H1 (cell line): ENCODE data around the gene DOK6.

Source experiments
- E2F6 ChIP-seq: IDR thresholded peaks from 2 replicates; pipeline ENCODE4 v1.6.1; 2012; ENCODE audit warnings: inconsistent platforms
- HDAC2 ChIP-seq, 2 experiments: fragments of 300-600 bp in 1 of 2; sonication (generic) in 1 of 2; IDR thresholded peaks; 2 replicates each; pipeline ENCODE4 v1.6.1; 2011 to 2012; ENCODE audit warnings: low read depth in 2 of 2, low read length in 2 of 2, mild to moderate bottlenecking in 2 of 2, moderate library complexity in 2 of 2, borderline replicate concordance in 1 of 2, inconsistent platforms in 1 of 2
- JUND ChIP-seq: IDR thresholded peaks from 2 replicates; pipeline ENCODE4 v1.6.1; 2011; ENCODE audit warnings: mild to moderate bottlenecking, improper control_type of control experiment, low read length
- KDM5A ChIP-seq: fragments of 200-600 bp; IDR thresholded peaks from 2 replicates; pipeline ENCODE4 v1.7.1; 2012; ENCODE audit warnings: mild to moderate bottlenecking, low read length, inconsistent platforms, mixed read lengths
- POLR2A ChIP-seq, 2 experiments: IDR thresholded peaks; 1 replicate in 1 of 2; 2 replicates in 1 of 2; pipeline ENCODE4 v1.6.1; 2011; ENCODE audit warnings: low read depth in 2 of 2, low read length in 2 of 2, mild to moderate bottlenecking in 2 of 2; ENCODE audit errors: control extremely low read depth in 1 of 2
- POLR2AphosphoS5 ChIP-seq: IDR thresholded peaks from 2 replicates; pipeline ENCODE4 v1.6.1; 2011; ENCODE audit warnings: low read depth, low read length
- RBBP5 ChIP-seq: IDR thresholded peaks from 2 replicates; pipeline ENCODE4 v1.7.1; 2012; ENCODE audit warnings: low read depth, mild to moderate bottlenecking, inconsistent platforms, low read length, moderate library complexity, borderline replicate concordance
- SIN3A ChIP-seq, 2 experiments: IDR thresholded peaks in 1 of 2; conservative IDR thresholded peaks in 1 of 2; 2 replicates each; pipeline ENCODE4 v1.6.1; 2011 to 2012; ENCODE audit warnings: low read length in 2 of 2, improper control_type of control experiment in 1 of 2, low read depth in 1 of 2, mild to moderate bottlenecking in 1 of 2
- TAF1 ChIP-seq: IDR thresholded peaks from 2 replicates; pipeline ENCODE4 v1.6.1; 2011; ENCODE audit warnings: mild to moderate bottlenecking, low read depth, low read length
- TF ChIP-seq, protein P1 (sequence below), 3 experiments: IDR thresholded peaks; 1 replicate in 2 of 3; 2 replicates in 1 of 3; pipeline versions ENCODE4 v1.5.1 to v1.6.1; 2011; ENCODE audit warnings: low read length in 3 of 3, mild to moderate bottlenecking in 3 of 3, inconsistent platforms in 2 of 3, low read depth in 1 of 3, moderate library complexity in 1 of 3; ENCODE audit not compliant: insufficient read depth in 1 of 3; ENCODE audit errors: control extremely low read depth in 1 of 3

DNA sequence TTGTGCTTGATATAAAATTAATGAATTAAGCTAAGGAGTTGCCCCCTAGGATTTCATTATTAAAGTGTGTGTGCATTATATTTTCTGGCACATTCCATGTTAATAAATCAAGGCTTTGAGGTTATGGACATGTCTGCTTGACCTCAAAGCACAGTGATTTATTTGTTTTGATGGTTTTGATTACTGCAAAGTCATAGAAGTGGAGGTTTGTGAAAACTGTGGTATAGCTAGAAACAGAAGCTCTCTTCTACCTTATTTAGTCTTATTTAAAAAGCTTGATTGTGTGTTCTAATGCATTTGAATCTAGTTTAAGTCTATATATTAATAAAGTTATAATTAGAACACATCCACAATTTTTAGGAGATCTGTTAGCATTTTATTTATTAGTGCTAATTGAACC, 32.2 kb downstream of the DOK6 start:
- no peak for TF ChIP-seq POLR2AphosphoS5
- no peak for TF ChIP-seq SIN3A (conservative IDR thresholded peaks at IDR 0.05 in 1 of 2, IDR thresholded peaks at IDR 0.05 in 1 of 2; ENCODE audit: low read depth in 1 of 2, low read length in 2 of 2)
- TF ChIP-seq HDAC2 (IDR thresholded peaks at IDR 0.05; ENCODE audit: borderline replicate concordance in 1 of 2, low read depth in 2 of 2, low read length in 2 of 2): no peak
- no peak for TF ChIP-seq POLR2A (IDR thresholded peaks at IDR 0.05; ENCODE audit: control extremely low read depth in 1 of 2, low read depth in 2 of 2, low read length in 2 of 2)
- TF ChIP-seq, protein P1, sequence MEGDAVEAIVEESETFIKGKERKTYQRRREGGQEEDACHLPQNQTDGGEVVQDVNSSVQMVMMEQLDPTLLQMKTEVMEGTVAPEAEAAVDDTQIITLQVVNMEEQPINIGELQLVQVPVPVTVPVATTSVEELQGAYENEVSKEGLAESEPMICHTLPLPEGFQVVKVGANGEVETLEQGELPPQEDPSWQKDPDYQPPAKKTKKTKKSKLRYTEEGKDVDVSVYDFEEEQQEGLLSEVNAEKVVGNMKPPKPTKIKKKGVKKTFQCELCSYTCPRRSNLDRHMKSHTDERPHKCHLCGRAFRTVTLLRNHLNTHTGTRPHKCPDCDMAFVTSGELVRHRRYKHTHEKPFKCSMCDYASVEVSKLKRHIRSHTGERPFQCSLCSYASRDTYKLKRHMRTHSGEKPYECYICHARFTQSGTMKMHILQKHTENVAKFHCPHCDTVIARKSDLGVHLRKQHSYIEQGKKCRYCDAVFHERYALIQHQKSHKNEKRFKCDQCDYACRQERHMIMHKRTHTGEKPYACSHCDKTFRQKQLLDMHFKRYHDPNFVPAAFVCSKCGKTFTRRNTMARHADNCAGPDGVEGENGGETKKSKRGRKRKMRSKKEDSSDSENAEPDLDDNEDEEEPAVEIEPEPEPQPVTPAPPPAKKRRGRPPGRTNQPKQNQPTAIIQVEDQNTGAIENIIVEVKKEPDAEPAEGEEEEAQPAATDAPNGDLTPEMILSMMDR (IDR thresholded peaks at IDR 0.05; ENCODE audit: control extremely low read depth in 1 of 3, insufficient read depth in 1 of 3, low read depth in 1 of 3, low read length in 3 of 3): no peak
- no peak for TF ChIP-seq JUND
- no peak for TF ChIP-seq RBBP5
- TF ChIP-seq TAF1: no peak
- no peak for TF ChIP-seq KDM5A
- TF ChIP-seq E2F6: no peak
